Measurements from ENCODE around the gene APLP2. TPM values are rescaled to one million over a fixed set of nuclear protein-coding genes. Genes with fewer than 3 reads are reported as not detected.

The APLP2 gene
- total and polyA plus RNA-seq, 2 of the 13 experiments (the other 11 are each of a cell fraction or from before 2014, with no cell fraction given): 315 to 594 TPM

- TF ChIP-seq, protein P1, sequence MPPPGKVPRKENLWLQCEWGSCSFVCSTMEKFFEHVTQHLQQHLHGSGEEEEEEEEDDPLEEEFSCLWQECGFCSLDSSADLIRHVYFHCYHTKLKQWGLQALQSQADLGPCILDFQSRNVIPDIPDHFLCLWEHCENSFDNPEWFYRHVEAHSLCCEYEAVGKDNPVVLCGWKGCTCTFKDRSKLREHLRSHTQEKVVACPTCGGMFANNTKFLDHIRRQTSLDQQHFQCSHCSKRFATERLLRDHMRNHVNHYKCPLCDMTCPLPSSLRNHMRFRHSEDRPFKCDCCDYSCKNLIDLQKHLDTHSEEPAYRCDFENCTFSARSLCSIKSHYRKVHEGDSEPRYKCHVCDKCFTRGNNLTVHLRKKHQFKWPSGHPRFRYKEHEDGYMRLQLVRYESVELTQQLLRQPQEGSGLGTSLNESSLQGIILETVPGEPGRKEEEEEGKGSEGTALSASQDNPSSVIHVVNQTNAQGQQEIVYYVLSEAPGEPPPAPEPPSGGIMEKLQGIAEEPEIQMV (CRISPR knock-in tag; IDR thresholded peaks at IDR 0.05; ENCODE audit: low read depth): peak; percentile 76; the same call in 1 of the 2 replicates
- TF ChIP-seq SP4 (CRISPR knock-in tag; IDR thresholded peaks at IDR 0.05) (no peak), KMT2A (CRISPR knock-in tag; IDR thresholded peaks at IDR 0.05) (0 out of 2 replicates have a peak, but pooled peaks have one; percentile 26), ASH2L (IDR thresholded peaks at IDR 0.05; ENCODE audit: insufficient read length, low read depth, low read length) (peak; percentile 50), ZNF747 (CRISPR knock-in tag; IDR thresholded peaks at IDR 0.05; ENCODE audit: borderline replicate concordance) (0 out of 2 replicates have a peak, but pooled peaks have one; percentile 0), ATF1 (CRISPR knock-in tag; IDR thresholded peaks at IDR 0.05) (no peak), CERS6 (CRISPR knock-in tag; IDR thresholded peaks at IDR 0.05) (no peak), ARNT2 (CRISPR knock-in tag; IDR thresholded peaks at IDR 0.05; ENCODE audit: low read depth) (0 out of 2 replicates have a peak, but pooled peaks have one; percentile 43), ZNF234 (CRISPR knock-in tag; conservative IDR thresholded peaks at IDR 0.05) (no peak), MIXL1 (CRISPR knock-in tag; IDR thresholded peaks at IDR 0.05) (no peak), ZFX (CRISPR knock-in tag; IDR thresholded peaks at IDR 0.05; ENCODE audit: low read depth) (peak; percentile 40), HNRNPLL (IDR thresholded peaks at IDR 0.05; ENCODE audit: low read depth, low read length, poor library complexity, severe bottlenecking) (peak; percentile 50), ZNF770 (CRISPR knock-in tag; IDR thresholded peaks at IDR 0.05) (0 out of 2 replicates have a peak, but pooled peaks have one; percentile 11), AGO2 (optimal IDR thresholded peaks at IDR 0.05; ENCODE audit: low read depth, low read length) (peak; percentile 48), RAD21 (CRISPR knock-in tag; IDR thresholded peaks at IDR 0.05) (peak; percentile 1), NR0B2 (CRISPR knock-in tag; IDR thresholded peaks at IDR 0.05) (no peak), ZNF564 (CRISPR knock-in tag; IDR thresholded peaks at IDR 0.05) (0 out of 2 replicates have a peak, but pooled peaks have one; percentile 11), ZFP82 (CRISPR knock-in tag; IDR thresholded peaks at IDR 0.05; ENCODE audit: borderline replicate concordance) (no peak), MED8 (CRISPR knock-in tag; IDR thresholded peaks at IDR 0.05; ENCODE audit: insufficient replicate concordance) (no peak)
- TF ChIP-seq, protein P2, sequence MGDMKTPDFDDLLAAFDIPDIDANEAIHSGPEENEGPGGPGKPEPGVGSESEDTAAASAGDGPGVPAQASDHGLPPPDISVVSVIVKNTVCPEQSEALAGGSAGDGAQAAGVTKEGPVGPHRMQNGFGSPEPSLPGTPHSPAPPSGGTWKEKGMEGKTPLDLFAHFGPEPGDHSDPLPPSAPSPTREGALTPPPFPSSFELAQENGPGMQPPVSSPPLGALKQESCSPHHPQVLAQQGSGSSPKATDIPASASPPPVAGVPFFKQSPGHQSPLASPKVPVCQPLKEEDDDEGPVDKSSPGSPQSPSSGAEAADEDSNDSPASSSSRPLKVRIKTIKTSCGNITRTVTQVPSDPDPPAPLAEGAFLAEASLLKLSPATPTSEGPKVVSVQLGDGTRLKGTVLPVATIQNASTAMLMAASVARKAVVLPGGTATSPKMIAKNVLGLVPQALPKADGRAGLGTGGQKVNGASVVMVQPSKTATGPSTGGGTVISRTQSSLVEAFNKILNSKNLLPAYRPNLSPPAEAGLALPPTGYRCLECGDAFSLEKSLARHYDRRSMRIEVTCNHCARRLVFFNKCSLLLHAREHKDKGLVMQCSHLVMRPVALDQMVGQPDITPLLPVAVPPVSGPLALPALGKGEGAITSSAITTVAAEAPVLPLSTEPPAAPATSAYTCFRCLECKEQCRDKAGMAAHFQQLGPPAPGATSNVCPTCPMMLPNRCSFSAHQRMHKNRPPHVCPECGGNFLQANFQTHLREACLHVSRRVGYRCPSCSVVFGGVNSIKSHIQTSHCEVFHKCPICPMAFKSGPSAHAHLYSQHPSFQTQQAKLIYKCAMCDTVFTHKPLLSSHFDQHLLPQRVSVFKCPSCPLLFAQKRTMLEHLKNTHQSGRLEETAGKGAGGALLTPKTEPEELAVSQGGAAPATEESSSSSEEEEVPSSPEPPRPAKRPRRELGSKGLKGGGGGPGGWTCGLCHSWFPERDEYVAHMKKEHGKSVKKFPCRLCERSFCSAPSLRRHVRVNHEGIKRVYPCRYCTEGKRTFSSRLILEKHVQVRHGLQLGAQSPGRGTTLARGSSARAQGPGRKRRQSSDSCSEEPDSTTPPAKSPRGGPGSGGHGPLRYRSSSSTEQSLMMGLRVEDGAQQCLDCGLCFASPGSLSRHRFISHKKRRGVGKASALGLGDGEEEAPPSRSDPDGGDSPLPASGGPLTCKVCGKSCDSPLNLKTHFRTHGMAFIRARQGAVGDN (CRISPR knock-in tag; IDR thresholded peaks at IDR 0.05): peak; percentile 36; the same call in 1 of the 2 replicates
These were observed 583 bp downstream of the APLP2 start (continued) for GRCh38 chr11:130070109-130070845.

Data from HepG2 (cell line).